HEK293 (cell line): ENCODE results near the gene CD300LB.

Source experiments
- ZNF121 ChIP-seq: fragments of 450-650 bp; formaldehyde crosslinking; IDR thresholded peaks from 2 replicates; pipeline ENCODE4 v1.5.1; 2016; ENCODE audit warnings: missing biosample characterization, missing genetic modification characterization
- TF ChIP-seq, protein P1 (sequence below): fragments of 450-650 bp; formaldehyde crosslinking; IDR thresholded peaks from 2 replicates; pipeline ENCODE4 v1.5.1; 2016; ENCODE audit warnings: missing biosample characterization, missing genetic modification characterization

DNA sequence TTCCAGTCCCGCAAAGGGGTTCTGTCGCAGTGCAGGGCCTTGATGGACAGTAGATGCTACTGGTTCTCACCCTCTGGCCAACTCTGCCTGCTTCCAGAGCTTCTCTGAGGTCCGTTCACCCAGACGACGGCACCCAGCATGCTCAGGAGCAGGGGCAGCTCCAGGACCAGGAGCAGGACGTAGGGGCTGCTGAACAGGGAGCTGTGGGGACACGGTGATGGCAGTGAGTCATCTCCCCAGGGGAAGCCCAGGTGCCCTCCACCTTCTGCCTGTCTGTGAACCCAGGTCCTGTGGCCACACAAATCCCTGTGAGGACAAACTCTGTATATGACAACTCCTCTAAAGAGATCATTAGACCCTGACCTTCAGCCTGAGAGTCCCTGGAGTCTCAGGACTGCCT lies 18.1 kb upstream of the CD300LB start:
- TF ChIP-seq, protein P1, sequence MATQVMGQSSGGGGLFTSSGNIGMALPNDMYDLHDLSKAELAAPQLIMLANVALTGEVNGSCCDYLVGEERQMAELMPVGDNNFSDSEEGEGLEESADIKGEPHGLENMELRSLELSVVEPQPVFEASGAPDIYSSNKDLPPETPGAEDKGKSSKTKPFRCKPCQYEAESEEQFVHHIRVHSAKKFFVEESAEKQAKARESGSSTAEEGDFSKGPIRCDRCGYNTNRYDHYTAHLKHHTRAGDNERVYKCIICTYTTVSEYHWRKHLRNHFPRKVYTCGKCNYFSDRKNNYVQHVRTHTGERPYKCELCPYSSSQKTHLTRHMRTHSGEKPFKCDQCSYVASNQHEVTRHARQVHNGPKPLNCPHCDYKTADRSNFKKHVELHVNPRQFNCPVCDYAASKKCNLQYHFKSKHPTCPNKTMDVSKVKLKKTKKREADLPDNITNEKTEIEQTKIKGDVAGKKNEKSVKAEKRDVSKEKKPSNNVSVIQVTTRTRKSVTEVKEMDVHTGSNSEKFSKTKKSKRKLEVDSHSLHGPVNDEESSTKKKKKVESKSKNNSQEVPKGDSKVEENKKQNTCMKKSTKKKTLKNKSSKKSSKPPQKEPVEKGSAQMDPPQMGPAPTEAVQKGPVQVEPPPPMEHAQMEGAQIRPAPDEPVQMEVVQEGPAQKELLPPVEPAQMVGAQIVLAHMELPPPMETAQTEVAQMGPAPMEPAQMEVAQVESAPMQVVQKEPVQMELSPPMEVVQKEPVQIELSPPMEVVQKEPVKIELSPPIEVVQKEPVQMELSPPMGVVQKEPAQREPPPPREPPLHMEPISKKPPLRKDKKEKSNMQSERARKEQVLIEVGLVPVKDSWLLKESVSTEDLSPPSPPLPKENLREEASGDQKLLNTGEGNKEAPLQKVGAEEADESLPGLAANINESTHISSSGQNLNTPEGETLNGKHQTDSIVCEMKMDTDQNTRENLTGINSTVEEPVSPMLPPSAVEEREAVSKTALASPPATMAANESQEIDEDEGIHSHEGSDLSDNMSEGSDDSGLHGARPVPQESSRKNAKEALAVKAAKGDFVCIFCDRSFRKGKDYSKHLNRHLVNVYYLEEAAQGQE (tag by site-specific recombination): no peak
- no peak for TF ChIP-seq ZNF121 (tag by site-specific recombination)
